ENCODE measurements around the gene MUC5B.

MUC5B gene

DNA sequence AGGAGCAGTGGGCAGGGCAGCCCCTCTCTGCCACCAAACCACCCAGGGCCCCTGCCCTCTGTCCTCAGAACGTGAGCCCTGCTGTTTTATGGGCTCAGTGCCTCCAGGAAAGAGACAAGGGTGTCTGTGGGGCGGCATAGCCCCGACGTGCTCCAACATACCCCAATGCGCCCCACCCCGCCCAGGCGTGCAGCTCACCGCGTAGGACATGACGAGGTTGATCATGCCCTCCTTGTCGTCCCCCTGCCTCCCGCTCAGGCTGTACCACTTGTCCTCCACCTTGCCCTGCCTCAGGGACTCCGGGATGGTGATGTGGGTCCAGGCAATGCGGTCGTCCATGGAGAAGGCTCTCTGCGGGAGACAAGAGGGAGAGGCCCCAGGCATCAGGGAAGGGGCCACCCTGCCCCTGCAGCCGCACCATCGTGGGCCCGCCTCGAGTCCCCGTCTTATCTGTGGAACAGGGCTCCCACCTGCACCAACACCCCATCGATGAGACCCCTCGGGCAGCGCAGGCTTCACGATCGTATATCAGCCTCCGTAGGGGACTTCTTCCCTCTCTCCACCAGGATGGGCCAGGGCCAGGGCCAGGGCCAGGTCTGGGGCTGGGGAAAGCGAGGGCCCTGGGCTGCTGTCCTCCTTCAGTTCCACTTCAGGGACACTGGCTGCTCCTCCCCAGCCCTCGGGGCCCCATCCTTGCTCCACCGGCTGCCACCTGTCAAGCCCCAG lies 65.7 kb downstream of the MUC5B start:
- DNase-seq, result no peak

DNA sequence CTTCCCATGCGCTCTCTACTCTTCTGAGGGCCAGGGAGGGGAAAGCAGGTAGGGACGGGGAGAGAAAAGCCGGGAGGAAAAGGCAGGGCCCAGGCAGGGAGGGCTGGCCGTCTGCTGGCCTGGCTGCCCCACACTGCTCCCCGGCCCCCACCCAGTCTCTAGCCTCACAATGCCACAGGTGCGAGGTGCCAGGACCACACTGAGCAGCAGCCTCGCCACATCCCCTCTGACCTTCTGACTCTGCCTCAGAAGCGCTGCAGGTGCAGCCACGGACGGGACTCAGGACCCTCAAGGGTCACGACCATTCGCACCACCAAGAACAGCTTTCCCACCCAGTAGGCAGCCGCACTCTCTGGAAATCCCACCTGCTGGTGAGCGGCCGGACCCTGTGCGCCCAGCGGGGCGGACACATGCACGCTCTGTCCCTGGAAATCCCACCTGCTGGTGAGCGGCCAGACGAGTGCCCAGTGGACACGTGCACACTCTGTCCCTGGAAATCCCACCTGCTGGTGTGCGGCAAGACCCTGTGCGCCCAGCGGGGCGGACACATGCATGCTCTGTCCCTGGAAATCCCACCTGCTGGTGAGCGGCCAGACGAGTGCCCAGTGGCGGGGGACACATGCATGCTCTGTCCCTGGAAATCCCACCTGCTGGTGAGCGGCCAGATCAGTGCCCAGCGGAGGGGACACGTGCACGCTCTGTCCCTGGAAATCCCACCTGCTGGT lies 66.5 kb downstream of the MUC5B start:
- DNase-seq, result no peak

DNA sequence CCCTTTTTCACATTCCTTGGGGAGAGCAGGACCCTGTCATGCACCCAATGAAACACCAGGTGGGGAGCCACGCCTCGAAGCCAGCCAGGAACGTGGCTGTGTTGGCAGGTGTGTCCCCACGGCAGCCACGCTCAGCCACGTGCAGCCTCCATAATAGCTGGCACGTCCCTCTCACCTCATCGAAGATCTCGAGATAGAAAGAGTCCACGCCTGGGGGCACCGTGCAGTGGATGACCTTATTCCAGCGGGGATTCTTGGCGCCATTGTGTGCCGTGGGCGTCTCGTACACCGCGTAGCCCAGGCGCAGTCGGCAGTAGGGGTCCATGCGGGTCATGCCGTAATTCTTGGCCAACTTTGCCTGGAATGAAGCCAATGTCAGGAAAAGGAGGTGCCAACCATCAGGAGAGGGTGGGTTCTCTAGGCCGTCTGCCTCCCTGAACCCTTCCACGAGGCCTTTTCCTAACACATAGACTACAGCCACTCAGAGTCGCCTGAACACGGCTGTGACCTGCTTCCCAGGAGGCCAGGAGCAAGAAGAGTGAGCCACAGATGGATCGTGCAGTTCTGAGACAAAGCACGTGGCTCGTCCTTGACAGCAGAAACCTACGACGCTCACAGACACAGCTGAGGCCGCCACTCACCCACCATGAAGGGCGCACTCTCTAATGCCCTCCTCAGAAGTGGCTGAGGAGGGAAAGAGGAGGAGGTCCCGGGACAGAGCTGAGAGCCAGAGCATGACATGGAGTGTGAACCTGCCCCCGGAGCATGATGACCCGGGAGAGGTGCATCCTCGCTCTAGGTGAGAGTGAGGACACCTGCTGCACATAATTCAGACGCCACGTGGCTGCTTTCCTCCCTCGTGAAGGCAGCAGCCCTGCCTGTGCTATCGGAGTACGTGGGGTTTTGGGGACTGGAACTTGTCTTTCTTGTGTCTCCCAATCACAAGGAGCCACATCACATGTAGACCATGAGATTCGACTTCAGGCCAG lies 67.5 kb downstream of the MUC5B start:
- DNase-seq, result no peak

DNA sequence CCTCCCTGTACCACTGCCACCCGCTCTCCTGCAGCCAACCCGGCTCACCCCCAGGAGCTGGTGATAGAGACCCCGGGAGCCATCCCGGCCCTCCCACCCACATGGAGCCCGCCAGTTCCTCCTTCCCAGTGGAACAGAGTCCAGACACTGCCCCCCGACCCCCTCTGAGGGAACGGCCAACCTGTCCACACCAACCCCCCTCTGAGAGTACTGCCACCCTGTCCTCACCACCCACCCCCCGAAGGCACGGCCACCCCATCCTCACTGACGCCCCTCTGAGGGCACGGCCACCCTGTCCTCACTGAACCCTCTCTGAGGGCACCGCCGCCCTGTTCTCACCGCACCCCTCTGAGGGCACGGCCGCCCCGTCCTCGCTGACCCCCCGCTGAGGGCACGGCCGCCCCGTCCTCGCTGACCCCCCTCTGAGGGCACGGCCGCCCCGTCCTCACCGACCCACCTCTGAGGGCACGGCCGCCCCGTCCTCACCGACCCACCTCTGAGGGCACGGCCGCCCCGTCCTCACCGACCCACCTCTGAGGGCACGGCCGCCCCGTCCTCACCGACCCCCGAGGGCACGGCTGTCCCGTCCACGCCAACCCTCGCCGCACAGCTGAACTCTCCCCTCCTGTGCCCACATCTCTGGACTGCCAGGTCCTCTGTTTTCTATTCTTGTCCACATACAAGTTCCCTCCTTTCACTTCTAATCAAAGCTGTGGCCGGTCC lies 68.6 kb downstream of the MUC5B start:
- DNase-seq, result no peak

DNA sequence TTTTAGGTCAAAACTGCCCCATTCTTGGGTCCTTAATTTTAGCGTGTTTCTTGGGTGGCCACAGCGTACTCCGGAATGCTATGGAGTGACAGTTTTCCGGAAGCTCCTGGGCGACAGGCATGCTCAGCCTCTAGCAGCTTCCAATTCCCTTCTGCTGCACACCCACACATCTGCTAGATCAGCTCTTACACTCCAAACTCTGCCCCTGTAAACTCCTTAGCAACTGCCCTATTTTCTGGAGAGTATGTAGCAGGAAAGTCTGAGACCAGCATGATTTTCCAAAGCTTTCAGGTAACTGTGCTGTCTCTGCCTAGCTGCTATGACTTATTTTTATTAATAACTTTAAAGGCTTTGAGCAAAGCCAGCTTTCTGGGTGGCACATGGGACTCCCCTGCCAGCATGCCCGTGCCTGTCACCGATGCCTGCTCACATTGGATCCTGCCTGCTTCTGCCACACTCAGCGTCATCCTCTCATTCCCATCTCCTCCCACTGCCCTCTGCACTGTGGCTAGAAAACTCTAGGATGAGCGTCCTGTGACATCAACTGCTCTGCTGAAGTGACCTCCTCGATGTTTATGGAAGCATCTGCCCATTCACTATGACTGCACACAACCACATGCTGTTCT lies 69.3 kb downstream of the MUC5B start:
- DNase-seq, result no peak

DNA sequence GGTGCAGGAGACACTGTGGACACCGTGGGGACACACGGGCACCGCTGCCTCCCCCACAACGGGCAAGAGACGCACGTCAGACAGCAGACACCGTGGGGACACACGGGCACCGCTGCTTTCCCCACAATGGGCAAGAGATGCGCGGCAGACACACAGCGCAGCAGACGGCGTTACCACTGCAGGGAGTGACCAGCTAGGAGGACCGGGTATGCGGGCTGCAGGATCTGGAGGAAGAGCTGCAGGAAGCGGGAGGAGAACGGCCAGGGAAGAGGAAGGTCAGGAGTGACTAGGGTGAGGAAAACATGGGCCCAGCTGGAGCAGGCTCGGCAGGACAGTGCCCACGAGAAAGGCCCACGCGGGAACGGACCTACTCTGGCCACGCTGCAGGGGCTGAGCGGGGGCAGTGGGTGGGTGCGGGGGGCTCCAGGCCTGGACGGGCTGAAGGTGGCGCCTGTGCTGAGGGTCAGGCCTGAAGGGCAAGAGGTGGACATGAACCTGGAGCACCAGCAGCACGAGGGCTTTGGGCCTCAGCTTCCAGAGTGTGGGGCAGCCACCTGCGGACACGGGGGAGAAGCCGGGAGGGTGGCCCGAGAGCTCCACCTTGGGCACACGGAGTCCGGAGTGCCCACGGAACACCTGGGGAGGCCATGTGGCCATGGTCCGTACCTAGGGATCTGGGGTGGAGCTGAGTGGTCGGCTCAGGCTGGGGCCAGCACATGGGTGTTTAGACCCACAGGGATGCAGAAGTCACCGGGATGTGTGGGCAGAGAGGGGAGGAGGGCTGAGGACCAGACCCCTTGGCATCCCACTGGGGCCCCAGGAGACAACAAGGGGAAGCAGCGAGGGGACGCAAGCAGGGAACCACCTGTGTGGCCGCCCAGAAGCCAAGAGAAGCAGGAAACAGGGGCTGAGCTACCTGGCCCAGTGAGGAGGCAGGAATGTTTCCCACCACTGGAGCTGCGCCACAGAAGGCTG lies 70.1 kb downstream of the MUC5B start:
- no peak for DNase-seq

DNA sequence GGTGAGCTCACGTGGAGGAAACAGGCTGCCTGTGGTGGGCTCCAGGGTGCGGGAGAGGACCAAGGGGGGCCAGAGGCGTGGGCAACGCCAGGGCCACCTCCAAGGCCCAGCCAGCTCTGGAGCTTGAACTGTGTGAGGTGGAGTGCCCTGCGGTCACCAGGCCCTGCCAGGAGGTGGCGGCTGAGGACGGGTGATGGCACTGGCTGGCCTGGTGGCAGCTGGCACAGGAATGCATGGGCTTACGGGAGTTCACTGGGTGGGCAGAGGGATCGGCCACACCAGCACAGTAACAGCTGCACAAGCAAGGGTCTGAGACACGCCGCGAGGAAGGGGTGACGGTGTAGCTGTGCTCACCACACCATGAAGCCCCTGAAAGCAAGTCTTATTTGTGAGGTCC lies 70.8 kb downstream of the MUC5B start:
- DNase-seq, result no peak

DNA sequence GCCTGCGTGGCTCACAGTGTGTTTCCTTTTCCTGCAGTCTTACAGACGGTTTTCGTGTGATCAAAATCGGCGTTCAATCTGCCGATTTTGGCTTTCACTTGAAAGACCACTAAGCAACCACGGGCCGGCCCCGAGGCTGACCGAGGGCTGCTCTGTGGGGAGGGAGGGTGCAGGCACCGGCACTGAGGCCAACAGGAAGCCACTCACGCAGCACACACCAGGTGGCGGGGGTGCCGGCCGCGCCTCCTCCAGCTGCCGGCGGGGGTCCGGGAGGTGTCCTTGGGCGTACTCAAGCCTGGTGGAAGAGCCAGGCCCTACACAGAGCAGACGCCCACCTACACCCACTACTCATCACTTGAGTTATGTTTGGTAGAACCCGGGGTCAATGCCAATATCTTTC lies 72.2 kb downstream of the MUC5B start:
- DNase-seq, result no peak

DNA sequence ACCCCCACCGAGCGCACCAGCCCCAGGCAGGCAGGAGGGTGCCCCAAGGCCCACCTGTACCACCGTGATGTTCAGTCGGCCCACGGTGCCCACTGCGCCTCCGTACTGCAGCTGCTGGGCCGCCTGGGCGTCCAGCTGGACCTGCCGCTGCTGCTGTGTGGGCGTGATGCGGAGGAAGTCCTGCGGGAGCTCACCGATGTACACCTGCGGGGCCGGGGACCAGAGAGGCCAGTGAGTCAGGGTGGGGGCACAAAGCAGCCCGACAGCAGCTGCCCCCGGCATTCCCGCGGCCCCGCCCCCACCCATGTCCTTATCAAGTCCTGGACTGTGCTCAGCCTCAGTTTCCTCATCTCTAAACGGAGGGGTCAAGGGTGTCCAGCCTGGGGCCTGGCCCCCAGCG lies 72.7 kb downstream of the MUC5B start:
- DNase-seq, result no peak

DNA sequence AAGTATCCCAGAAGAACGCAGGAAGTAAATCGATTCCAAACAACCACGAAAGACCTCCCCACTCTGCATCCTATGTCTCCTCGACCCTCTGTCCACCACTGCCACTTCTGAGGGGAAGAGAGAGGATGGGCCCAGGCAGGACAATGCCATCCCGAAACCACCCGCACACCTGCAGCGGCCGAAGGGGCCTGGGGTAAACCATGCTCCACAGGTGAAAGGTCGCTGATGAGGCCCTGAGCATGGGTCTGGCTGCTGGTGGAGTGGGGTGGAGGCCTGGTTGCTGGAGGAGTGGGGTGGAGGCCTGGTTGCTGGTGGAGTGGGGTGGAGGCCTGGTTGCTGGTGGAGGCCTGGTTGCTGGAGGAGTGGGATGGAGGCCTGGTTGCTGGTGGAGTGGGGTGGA lies 73.4 kb downstream of the MUC5B start:
- no peak for DNase-seq

DNA sequence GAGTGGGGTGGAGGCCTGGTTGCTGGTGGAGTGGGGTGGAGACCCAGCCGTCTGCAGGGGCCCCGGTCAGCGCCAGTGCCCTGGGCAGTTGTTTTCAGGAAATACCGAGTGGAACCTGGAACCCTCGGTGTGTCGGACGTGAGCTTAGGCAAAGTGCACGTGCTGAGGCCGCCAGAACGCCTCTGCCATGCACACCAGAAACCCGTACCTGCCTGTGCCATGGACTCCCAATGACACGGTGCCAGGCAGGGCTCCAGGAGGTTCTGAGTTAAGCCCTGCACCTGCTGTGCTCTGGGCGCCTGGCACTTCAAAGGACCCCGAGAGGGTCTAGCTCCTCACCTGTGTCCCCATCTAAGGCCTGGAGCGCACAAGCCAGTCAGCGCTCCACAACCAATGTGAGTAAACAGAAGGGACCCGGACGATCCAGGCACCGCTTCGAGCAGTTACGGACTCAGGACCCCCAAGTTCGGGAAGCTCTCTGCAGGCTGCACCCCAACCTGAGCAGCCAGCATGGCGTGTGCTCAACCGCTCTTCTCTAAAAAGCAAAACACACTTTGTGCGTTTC lies 74.2 kb downstream of the MUC5B start:
- DNase-seq, result no peak

DNA sequence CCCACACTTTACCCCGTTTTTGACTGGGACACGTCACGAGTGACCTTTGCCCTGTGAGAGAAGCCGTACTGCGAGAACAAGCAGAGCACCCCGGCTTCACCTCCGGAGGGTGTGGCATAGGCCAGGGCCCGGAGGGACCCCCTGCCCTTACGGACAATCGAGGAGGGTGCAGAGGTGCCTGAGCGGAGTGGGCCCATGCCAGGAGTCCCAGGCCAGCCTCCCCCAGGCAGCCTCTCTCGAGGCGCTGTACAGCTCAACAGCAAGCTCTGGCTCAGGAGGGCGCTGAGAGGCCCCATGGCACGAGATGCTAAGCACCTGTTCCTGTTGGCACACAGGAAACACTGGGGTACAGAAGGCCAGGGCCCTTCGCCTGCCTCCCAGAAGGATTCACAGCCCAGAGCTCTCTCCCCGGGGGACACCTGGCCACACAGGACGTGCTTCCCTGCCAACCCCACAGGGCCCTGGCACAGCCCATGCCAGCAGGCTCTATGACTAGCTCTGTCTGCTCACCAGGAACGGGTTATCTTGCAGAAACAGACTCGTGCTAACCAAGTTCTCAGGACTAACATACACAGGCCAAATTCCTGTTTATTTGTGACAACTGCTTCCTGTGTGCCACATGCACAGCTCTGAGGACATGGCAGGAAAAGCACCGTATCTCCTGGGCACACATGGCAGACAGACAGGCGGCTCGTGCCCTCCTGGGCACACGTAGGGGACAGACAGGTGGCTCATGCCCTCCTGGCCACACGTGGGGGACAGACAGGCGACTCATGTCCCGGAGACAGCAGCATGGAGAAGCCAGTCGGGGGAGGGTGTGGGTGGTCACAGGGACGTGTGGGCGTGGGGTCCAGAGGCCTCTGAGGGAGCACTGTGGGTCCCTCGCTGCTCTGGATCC lies 75.0 kb downstream of the MUC5B start:
- no peak for DNase-seq

DNA sequence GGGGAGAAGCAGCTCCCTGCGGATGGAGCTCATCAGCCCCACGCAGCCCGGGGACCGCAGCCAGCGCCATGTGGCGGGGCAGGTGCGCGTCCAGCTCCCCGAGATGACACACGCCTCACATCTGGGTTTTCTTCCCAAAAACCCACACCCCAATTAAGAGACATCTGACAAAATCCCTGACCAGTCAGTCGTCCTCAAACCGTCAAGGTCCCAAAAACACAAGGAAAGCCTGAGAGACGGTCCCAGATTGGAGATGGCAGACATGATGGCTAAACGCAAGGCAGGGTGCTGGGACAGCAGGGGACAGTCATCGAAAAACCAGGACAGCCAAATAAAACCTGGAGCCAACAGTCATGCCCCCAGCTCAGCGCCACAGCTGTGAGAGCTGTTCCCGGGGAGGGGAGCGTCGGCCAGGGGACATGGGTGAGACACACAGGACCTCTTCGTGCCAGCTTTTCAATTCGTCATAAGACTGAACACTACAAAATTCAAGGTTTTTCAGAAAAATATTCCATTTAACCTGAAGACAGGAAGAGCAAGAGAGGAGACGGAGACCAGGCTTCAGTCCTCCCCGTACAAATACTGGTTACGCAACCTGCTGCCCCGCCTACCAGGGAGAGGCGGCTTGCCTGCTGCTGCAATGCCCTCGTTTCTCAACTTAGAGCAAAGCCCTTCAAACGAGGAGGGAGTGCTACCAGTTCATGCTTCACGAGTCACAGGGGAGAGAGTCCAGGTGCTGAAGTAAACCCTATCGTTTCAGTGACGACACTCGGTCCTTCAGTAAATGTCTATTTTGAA lies 76.0 kb downstream of the MUC5B start:
- no peak for DNase-seq

DNA sequence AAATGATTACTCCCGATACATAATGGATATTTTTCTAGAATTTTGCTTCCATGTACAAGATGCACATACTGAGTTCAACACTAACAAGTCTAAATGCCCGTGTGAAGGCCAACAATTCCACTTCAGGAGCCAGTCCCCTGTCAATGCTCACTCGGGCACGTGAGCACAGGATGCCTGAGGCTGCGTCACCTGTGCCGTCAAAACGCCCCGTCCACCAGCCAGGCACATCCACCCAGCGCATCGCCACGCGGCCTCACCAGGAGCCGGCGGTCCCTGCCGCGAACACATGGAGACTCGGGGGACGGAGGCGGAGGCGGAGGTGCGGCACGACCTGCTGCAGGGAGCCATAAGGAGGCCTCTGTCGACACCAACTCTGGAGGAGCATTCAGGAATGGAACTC lies 76.8 kb downstream of the MUC5B start:
- DNase-seq, result no peak

DNA sequence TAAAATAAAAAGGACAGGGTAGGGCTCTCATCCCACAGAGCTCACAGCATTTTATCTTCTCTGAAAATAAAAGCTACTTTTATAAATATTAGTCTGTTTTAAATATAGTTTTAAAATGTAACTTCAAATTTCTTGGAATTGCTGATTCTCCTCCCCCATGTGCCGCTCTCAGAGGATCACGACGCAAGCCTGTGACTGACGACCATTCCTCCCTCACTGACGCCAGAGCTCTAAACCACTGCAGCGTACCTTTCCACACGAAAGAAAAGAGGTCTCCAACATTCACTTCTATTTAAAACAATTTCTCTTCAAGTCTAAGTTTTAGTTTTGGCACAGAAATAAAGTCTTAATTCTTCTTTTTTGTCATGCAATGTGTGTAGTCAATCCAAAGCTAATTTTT lies 77.3 kb downstream of the MUC5B start:
- DNase-seq, result no peak

DNA sequence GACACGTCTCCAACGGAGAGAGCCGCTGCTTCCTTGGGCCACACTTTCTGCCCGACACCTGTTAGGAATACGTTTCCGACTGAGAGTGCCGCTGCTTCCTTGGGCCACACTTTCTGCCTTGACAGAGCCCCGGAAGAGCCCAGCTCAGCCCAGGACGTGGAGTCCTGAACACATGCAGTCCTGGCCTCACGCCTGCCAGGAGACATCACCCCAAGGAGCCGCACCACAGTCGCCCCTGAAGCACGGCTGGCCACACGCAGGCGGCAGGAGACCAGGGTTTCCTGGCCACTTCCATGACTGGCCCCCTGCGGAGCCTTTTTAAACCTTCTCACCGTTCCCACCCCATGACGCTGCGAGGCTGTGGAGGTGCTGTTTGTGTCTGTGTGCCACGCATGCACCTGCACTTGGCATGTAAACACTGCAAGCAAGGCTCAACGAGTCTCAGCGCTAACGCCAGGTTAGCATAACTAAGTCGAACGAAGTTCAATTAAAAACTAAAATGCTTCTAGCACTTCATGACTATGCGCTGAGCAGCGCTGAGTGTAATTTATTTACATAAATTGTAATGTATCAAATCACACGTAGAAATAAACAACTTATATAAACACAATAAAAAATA lies 77.8 kb downstream of the MUC5B start:
- DNase-seq, result no peak

DNA sequence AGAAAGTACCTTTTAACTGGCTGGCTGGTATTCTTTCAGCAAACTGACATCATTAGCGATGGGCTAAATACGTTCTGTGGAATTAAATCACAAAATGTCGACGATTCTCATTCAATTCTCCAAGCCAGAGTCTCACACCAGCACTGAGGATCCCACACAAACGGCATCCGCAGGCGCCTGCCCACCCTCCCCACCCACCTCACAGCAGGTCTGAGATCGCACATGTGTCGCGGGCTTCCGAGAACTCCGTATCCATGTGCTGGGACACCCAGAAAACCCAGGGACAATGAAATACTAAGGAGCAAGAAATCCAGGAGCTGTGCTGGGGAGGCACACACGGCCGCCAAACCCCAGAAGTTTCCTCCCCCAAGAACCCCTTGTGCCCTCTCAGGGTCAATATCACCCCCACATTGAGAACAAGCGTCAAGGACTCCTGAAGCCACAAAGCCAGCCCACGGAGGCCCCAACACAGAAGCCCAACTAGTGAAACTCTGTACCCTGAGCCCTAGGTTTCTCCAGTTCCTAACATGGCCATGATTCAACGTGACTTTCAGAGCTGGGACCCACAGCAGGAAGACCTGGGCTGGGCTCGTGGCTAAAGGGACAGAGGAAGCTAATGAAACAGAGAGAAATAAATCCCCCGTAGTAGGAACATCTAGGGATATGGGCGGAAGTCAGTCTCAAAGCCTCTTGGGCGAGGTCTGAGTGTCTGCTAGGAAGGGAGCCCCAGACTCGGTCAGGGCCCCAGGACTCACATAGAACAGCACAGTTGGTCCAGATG lies 78.5 kb downstream of the MUC5B start:
- no peak for DNase-seq
